MCF 10A (cell line): ENCODE results near the gene COG4. TPM values are rescaled to one million over a fixed set of nuclear protein-coding genes. Genes with fewer than 3 reads are reported as not detected.

Experiments used
- BruUV-seq: library from RNA; stranded (reverse); fragments of 400-500 nt; replicated peaks from 2 replicates; lab custom pipeline; 2021; lab: Mats Ljungman, UMichigan
- CTCF ChIA-PET: fragments of 300-600 bp; sonication (Branson Sonifier 250); formaldehyde crosslinking; extraction: SDS; loops from one replicate; lab custom pipeline; 2021; ENCODE audit warnings: antibody characterized with exemption, inconsistent platforms; lab: Yijun Ruan, JAX
- POLR2A ChIA-PET: fragments of 300-600, 350-650 bp; sonication (Branson Sonifier 250); formaldehyde crosslinking; extraction: SDS; loops from one replicate; lab custom pipeline; 2020; ENCODE audit warnings: antibody characterized with exemption, inconsistent platforms; lab: Yijun Ruan, JAX
- DNase-seq: peaks from one replicate; pipeline ENCODE4 v3.0.0-alpha.2; 2018; ENCODE audit not compliant: unreplicated experiment
- H3K27ac Mint-ChIP-seq: one replicate; pipeline ENCODE4 v1.8.0; 2022; ENCODE audit warnings: mild to moderate bottlenecking, low read depth, mixed read lengths; ENCODE audit not compliant: unreplicated experiment
- H3K27me3 Mint-ChIP-seq: one replicate; pipeline ENCODE4 v1.8.0; 2022; ENCODE audit warnings: mixed read lengths; ENCODE audit not compliant: insufficient read depth, unreplicated experiment
- H3K36me3 Mint-ChIP-seq: one replicate; pipeline ENCODE4 v1.8.0; 2022; ENCODE audit warnings: mild to moderate bottlenecking, moderate library complexity, mixed read lengths; ENCODE audit not compliant: insufficient read depth, unreplicated experiment
- H3K4me1 Mint-ChIP-seq: one replicate; pipeline ENCODE4 v1.8.0; 2022; ENCODE audit warnings: mixed read lengths; ENCODE audit not compliant: insufficient read depth, unreplicated experiment
- H3K4me3 Mint-ChIP-seq: one replicate; pipeline ENCODE4 v1.8.0; 2022; ENCODE audit warnings: mild to moderate bottlenecking, moderate library complexity, mixed read lengths; ENCODE audit not compliant: unreplicated experiment
- H3K9me3 Mint-ChIP-seq: one replicate; pipeline ENCODE4 v1.8.0; 2022; ENCODE audit warnings: mixed read lengths; ENCODE audit not compliant: unreplicated experiment
- CTCF ChIP-seq: fragments of 200-600 bp; IDR thresholded peaks from one replicate; pipeline ENCODE4 v1.8.0; 2022; ENCODE audit warnings: antibody characterized with exemption, mild to moderate bottlenecking; ENCODE audit not compliant: unreplicated experiment
- intact Hi-C: fragments of 100-400 bp; cut with micrococcal nuclease; formaldehyde crosslinking; loops from 2 replicates; pipeline ENCODE4 v1.14.1; 2022
- total RNA-seq: library from RNA; stranded (reverse); gene quantifications from 2 replicates; pipeline ENCODE4 v1.2.3, GENCODE V29; 2022

The COG4 gene
- total RNA-seq, 1 experiment from 2014 or later: 62.2 TPM

GRCh38 chr16:70437582-70438557 is 85.5 kb downstream of the COG4 start:
- peak overlapping the region; percentile 76 for H3K4me3 Mint-ChIP-seq
- peaks cover 12% of the 10 kb centered on the region for H3K4me1 Mint-ChIP-seq
- DNase-seq: peak; percentile 29
- intact Hi-C loops: no loop called here
- no peaks in the 10 kb centered on the region for H3K27me3 Mint-ChIP-seq
- TF ChIP-seq CTCF: no peak
- CTCF ChIA-PET: interaction anchor here (0.7 to 1.1 kb wide), 3 partner anchors 15 to 68 kb away, joined by 3 read pairs; no protein-coding TSS in a partner anchor
- POLR2A ChIA-PET: interaction anchor here (0.7 to 3.9 kb wide), 4 partner anchors 16 to 58 kb away, joined by 3 to 25 read pairs (median 6); partner anchors contain the start of gene FCSK
- BruUV-seq: no TSS peak
- H3K36me3 Mint-ChIP-seq: no peaks in the 10 kb centered on the region
- no peaks in the 10 kb centered on the region for H3K9me3 Mint-ChIP-seq
- H3K27ac Mint-ChIP-seq: peak overlapping the region; percentile 8

DNA sequence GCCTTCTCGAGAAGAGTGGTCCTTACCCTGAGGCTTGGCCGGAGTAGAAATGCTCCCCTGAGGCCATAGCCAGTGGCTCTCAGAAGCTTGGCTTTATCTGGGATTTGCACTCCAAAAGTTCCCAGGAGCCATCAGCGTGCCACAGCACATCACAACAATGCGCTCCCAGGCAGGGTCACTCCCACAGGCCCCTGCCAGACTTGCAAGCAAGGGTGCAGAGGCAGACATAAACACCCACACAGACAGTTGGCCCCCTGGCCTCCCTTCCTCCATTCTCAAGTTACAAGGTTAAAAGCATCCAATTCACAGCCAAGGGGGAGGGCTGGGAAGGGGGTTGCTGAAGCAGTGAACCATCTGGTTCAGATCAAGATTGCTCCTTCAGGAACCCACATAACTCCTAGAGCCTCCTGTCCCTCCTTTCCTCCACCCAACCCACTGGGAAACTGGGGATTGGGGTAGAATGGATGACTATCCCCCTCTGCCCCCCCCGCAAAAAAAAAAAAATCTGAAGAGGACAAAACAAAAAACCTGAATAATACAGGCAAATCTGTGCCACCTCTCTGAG is 86.3 kb downstream of the COG4 start:
- DNase-seq: peak; percentile 25
- Mint-ChIP-seq H3K27ac (no peak overlapping the region), H3K4me1 (peaks cover 18% of the 10 kb centered on the region), H3K4me3 (peak overlapping the region; percentile 76), H3K36me3 (no peaks in the 10 kb centered on the region), H3K27me3 (no peaks in the 10 kb centered on the region), H3K9me3 (no peaks in the 10 kb centered on the region)
- ChIA-PET CTCF (interaction anchor here (0.6 to 1.1 kb wide), 3 partner anchors 38 to 91 kb away, joined by 3 to 4 read pairs (median 3); no protein-coding TSS in a partner anchor), POLR2A (interaction anchor here (0.7 to 3.9 kb wide), 3 partner anchors 17 to 57 kb away, joined by 3 to 25 read pairs (median 8); partner anchors contain the start of gene FCSK)
- BruUV-seq: TSS peak; percentile 30
- no peak for TF ChIP-seq CTCF
- intact Hi-C loops: no loop called here

DNA sequence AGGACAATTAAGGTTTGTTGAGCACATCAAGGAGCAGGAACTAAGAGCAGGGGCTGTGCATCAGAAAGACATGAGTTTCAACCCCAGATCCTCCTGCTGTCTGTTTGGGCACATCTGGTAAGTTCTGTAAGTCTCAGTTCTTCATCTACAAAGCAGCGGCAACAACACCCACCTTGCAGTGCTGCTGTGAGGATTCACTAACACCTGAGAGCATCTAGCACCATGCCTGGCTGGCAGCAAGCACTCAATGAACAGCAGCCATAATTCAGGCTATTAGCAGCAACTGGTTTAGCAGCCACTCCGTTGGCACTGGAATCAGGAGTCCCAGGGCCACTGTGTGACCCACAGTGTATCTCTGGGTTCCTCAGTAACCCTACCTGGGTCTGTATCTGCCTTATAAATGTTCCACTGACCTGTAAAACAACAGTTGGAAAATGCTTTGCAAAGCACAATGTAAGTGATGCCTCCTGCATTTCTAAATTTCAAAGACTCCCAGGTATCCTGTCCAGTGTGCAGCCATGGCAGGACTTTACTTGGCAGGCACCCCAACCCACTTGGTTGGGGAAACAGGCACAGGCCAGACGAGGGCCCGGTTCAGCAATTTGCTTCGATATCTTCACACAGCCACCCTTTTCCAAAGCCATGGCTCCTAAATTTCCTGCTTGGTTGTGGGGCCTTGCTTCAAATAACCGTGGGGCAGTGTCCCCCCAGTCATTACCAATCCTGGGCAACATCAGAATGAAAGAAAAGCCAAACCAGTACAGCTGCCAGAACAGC is 88.7 kb downstream of the COG4 start:
- TF ChIP-seq CTCF: no peak
- Mint-ChIP-seq H3K27me3 (no peaks in the 10 kb centered on the region), H3K27ac (no peak overlapping the region), H3K9me3 (no peaks in the 10 kb centered on the region), H3K36me3 (no peaks in the 10 kb centered on the region), H3K4me1 (peaks cover 26% of the 10 kb centered on the region), H3K4me3 (no peak overlapping the region)
- intact Hi-C loops: no loop called here
- BruUV-seq: no TSS peak
- ChIA-PET POLR2A (interaction anchor here (1.1 kb wide), 1 partner anchor 10 kb away, joined by 3 read pairs; no protein-coding TSS in a partner anchor), CTCF (no interaction called here)
- no peak for DNase-seq
